HEK293T (cell line): Measurements from ENCODE around the gene CEP19.

ENCODE experiments used
- CTCF ChIA-PET: fragments of 350-600 bp; formaldehyde crosslinking; extraction: SDS; loops from one replicate; lab custom pipeline; 2021; ENCODE audit warnings: antibody characterized with exemption, inconsistent platforms; lab: Yijun Ruan, JAX
- POLR2A ChIA-PET: fragments of 350-600 bp; formaldehyde crosslinking; extraction: SDS; loops from one replicate; lab custom pipeline; 2020; ENCODE audit warnings: antibody characterized with exemption, inconsistent platforms; lab: Yijun Ruan, JAX
- DNase-seq: peaks from one replicate; pipeline ENCODE4 v3.0.0; 2012; ENCODE audit warnings: mixed read lengths; ENCODE audit errors: extremely low spot score
- ARNT ChIP-seq: fragments of 450-650 bp; IDR thresholded peaks from 2 replicates; pipeline ENCODE4 v1.6.1; 2017; ENCODE audit warnings: mild to moderate bottlenecking
- BHLHE40 ChIP-seq: fragments of 450-650 bp; IDR thresholded peaks from 2 replicates; pipeline ENCODE4 v1.6.1; 2016; ENCODE audit warnings: mild to moderate bottlenecking, moderate library complexity, borderline replicate concordance
- CTBP1 ChIP-seq: fragments of 450-650 bp; IDR thresholded peaks from 2 replicates; pipeline ENCODE4 v1.6.1; 2016; ENCODE audit warnings: borderline replicate concordance
- ELF4 ChIP-seq: fragments of 450-650 bp; IDR thresholded peaks from 2 replicates; pipeline ENCODE4 v1.6.1; 2017; ENCODE audit warnings: antibody characterized with exemption
- FOXA1 ChIP-seq: fragments of 450-650 bp; IDR thresholded peaks from 2 replicates; pipeline ENCODE4 v1.6.1; 2016; ENCODE audit warnings: mild to moderate bottlenecking
- FOXM1 ChIP-seq: fragments of 450-650 bp; IDR thresholded peaks from 2 replicates; pipeline ENCODE4 v1.6.1; 2017; ENCODE audit warnings: mild to moderate bottlenecking, borderline replicate concordance
- HDGF ChIP-seq: fragments of 450-650 bp; IDR thresholded peaks from 2 replicates; pipeline ENCODE4 v1.6.1; 2017; ENCODE audit warnings: antibody characterized with exemption, borderline replicate concordance
- L3MBTL2 ChIP-seq: fragments of 450-650 bp; conservative IDR thresholded peaks from 2 replicates; pipeline ENCODE4 v1.6.1; 2016; ENCODE audit warnings: mild to moderate bottlenecking
- LEF1 ChIP-seq: fragments of 450-650 bp; IDR thresholded peaks from 2 replicates; pipeline ENCODE4 v1.6.1; 2017; ENCODE audit warnings: mild to moderate bottlenecking, borderline replicate concordance
- NFRKB ChIP-seq: fragments of 450-650 bp; IDR thresholded peaks from 2 replicates; pipeline ENCODE4 v1.6.1; 2016; ENCODE audit warnings: mild to moderate bottlenecking, moderate library complexity
- PKNOX1 ChIP-seq: fragments of 450-650 bp; IDR thresholded peaks from 2 replicates; pipeline ENCODE4 v1.6.1; 2016
- SP1 ChIP-seq: fragments of 450-650 bp; IDR thresholded peaks from 2 replicates; pipeline ENCODE4 v1.6.1; 2017
- SUZ12 ChIP-seq: fragments of 450-650 bp; IDR thresholded peaks from 2 replicates; pipeline ENCODE4 v1.6.1; 2016; ENCODE audit warnings: mild to moderate bottlenecking
- TARDBP ChIP-seq: fragments of 450-650 bp; IDR thresholded peaks from 2 replicates; pipeline ENCODE4 v1.6.1; 2016
- ZNF384 ChIP-seq: fragments of 450-650 bp; IDR thresholded peaks from 2 replicates; pipeline ENCODE4 v1.6.1; 2016

CEP19 gene

GRCh38 chr3:196741249-196741889 lies 29.3 kb upstream of the CEP19 start:
- CTCF ChIA-PET, result no interaction called here
- POLR2A ChIA-PET, result interaction anchor here (1.0 to 1.3 kb wide), 3 partner anchors 27 to 127 kb away, joined by 3 to 6 read pairs (median 3); partner anchors contain the start of genes CEP19, PIGX and SENP5
- no peak for DNase-seq
- TF ChIP-seq PKNOX1 (peak; percentile 77), NFRKB (no peak), TARDBP (no peak)

- ChIA-PET CTCF (no interaction called here), POLR2A (interaction anchor here (0.9 to 1.6 kb wide), 9 partner anchors 10 to 202 kb away, joined by 3 to 7 read pairs (median 3); partner anchors contain the start of genes CEP19, NCBP2, PIGX and SENP5)
- no peak for TF ChIP-seq CTBP1
- peak; percentile 10 for DNase-seq
These were observed 28.6 kb upstream of the CEP19 start for GRCh38 chr3:196740481-196741248.

- ChIA-PET POLR2A (interaction anchor here (0.9 to 1.6 kb wide), 8 partner anchors 9 to 202 kb away, joined by 3 to 7 read pairs (median 3); partner anchors contain the start of genes NCBP2 and SENP5), CTCF (no interaction called here)
- TF ChIP-seq BHLHE40, result no peak
- peak; percentile 14; the same call in 1 of the 2 replicates for TF ChIP-seq FOXM1
- no peak for TF ChIP-seq ARNT
- DNase-seq, result peak; percentile 76
These were observed 27.8 kb upstream of the CEP19 start, which contains the start of gene PAK2 for GRCh38 chr3:196739671-196740480. Gene PAK2, plus strand, starts transcription at chr3:196739857. Its CDS starts 42,790 bp downstream, at chr3:196782647.

- DNase-seq, result no peak
- POLR2A ChIA-PET, result no interaction called here
- CTCF ChIA-PET, result no interaction called here
- no peak for TF ChIP-seq NFRKB
- TF ChIP-seq PKNOX1, result no peak
- no peak for TF ChIP-seq ARNT
- no peak for TF ChIP-seq SUZ12
- TF ChIP-seq LEF1, result no peak
- no peak for TF ChIP-seq FOXM1
- TF ChIP-seq L3MBTL2, result no peak
- no peak for TF ChIP-seq SP1
- no peak for TF ChIP-seq ELF4
- no peak for TF ChIP-seq ZNF384
- TF ChIP-seq FOXA1, result no peak
- TF ChIP-seq CTBP1, result no peak
- TF ChIP-seq HDGF, result no peak
These were observed 25.6 kb upstream of the CEP19 start for GRCh38 chr3:196737655-196738054.

- no peak for TF ChIP-seq HDGF
- no peak for DNase-seq
- CTCF ChIA-PET, result no interaction called here
- POLR2A ChIA-PET, result no interaction called here
These were observed 24.8 kb upstream of the CEP19 start for GRCh38 chr3:196736670-196737374.

GRCh38 chr3:196735751-196736150 lies 23.7 kb upstream of the CEP19 start:
- DNase-seq, result no peak
- no peak for TF ChIP-seq FOXM1
- no peak for TF ChIP-seq BHLHE40
- TF ChIP-seq HDGF, result no peak
- TF ChIP-seq NFRKB, result no peak
- TF ChIP-seq SUZ12, result no peak
- no peak for TF ChIP-seq ELF4
- no peak for TF ChIP-seq SP1
- TF ChIP-seq L3MBTL2, result no peak
- TF ChIP-seq FOXA1, result no peak
- TF ChIP-seq CTBP1, result no peak
- TF ChIP-seq PKNOX1, result no peak
- ChIA-PET POLR2A (no interaction called here), CTCF (no interaction called here)
